Measurements from ENCODE around the gene HLX.

DNA sequence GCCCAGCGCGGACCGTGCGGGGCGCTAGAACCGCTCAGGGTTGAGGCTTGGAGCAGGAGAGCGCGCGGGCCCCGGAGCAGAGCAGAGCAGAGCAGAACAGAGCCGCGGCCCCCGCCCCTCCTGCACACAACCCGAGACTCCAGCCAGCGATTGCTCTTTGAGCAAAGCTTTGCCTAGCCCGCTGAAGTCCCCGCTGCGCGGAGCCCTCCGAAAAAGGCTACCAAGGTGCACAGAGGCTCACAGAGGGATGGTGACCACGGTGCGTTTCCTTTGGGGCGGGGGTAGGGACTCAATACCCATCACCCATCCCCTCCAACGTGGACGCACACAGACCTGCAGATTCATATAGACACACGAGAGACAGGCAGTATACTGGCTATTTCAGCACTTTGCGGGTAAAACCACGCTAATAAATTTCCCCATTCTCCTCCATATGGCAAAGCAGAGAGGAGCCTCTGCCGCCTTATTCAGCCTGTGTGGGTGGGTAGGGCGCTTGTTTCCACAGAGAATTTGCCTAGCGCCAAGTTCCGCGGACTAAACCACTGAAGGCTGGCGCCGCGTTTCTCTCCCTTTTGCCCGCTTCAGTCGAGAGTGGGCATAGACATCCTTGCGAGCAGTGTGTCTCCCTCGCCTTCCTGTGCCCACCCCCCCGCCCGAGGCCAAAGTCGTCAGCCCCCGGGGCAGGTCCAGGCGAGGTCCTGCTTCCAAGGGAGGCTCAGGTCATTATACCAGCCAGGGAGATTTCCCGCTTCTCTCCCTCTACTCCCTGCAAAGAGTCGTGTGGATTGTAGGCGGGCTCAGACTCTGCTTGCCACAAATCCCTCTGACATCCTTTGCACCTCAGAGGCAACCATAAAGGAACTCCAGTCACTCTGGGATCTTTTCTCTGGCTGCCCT lies 8.5 kb downstream of the HLX start:
- no peak for TF ChIP-seq POLR2A (IDR thresholded peaks at IDR 0.05)
- TF ChIP-seq, protein P1, sequence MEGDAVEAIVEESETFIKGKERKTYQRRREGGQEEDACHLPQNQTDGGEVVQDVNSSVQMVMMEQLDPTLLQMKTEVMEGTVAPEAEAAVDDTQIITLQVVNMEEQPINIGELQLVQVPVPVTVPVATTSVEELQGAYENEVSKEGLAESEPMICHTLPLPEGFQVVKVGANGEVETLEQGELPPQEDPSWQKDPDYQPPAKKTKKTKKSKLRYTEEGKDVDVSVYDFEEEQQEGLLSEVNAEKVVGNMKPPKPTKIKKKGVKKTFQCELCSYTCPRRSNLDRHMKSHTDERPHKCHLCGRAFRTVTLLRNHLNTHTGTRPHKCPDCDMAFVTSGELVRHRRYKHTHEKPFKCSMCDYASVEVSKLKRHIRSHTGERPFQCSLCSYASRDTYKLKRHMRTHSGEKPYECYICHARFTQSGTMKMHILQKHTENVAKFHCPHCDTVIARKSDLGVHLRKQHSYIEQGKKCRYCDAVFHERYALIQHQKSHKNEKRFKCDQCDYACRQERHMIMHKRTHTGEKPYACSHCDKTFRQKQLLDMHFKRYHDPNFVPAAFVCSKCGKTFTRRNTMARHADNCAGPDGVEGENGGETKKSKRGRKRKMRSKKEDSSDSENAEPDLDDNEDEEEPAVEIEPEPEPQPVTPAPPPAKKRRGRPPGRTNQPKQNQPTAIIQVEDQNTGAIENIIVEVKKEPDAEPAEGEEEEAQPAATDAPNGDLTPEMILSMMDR (IDR thresholded peaks at IDR 0.05), result no peak

All from right lobe of liver (tissue), 4 donors.